Kidney (tissue), 14 donors: ENCODE measurements around the gene EDDM3A. TPM values are rescaled to one million over a fixed set of nuclear protein-coding genes. Genes with fewer than 3 reads are reported as not detected.

ENCODE experiments used
- DNase-seq, 5 donors: peaks; one replicate each; pipeline ENCODE4 v3.0.0-alpha.2; 2013 to 2020
- FAIRE-seq: peaks from 2 replicates; lab custom pipeline; 2012; peaks lifted over from hg19 to GRCh38; lab: Jason Lieb, UNC
- H3K27ac ChIP-seq, 2 donors: one replicate each; pipeline ENCODE4 v1.7.0; 2013; ENCODE audit warnings: low read depth in 2 of 2, low read length in 2 of 2, inconsistent platforms in 1 of 2
- H3K27me3 ChIP-seq: one replicate; pipeline ENCODE4 v1.7.1; 2013; ENCODE audit warnings: low read length, inconsistent platforms; ENCODE audit not compliant: control insufficient read depth, insufficient read depth
- H3K36me3 ChIP-seq, 3 donors: one replicate each; pipeline versions ENCODE4 v1.7.0 to v1.7.1; 2013; ENCODE audit warnings: low read length in 3 of 3, control low read depth in 1 of 3, inconsistent platforms in 1 of 3; ENCODE audit not compliant: insufficient read depth in 3 of 3, control insufficient read depth in 2 of 3
- H3K4me1 ChIP-seq, 3 donors: one replicate each; pipeline versions ENCODE4 v1.7.0 to v1.7.1; 2013; ENCODE audit warnings: low read length in 3 of 3, inconsistent platforms in 1 of 3, low read depth in 1 of 3; ENCODE audit not compliant: control insufficient read depth in 2 of 3, insufficient read depth in 2 of 3
- H3K4me3 ChIP-seq, 3 donors: one replicate each; pipeline versions ENCODE4 v1.7.0 to v1.8.1; 2013; ENCODE audit warnings: low read length in 3 of 3, control low read depth in 1 of 3, inconsistent platforms in 1 of 3
- H3K9ac ChIP-seq, 3 donors: one replicate each; pipeline versions ENCODE4 v1.7.0 to v1.7.1; 2013; ENCODE audit warnings: low read length in 3 of 3, control low read depth in 1 of 3, inconsistent platforms in 1 of 3
- H3K9me3 ChIP-seq, 3 donors: one replicate each; pipeline versions ENCODE4 v1.7.0 to v1.7.1; 2013; ENCODE audit warnings: low read length in 3 of 3, control low read depth in 1 of 3, inconsistent platforms in 1 of 3; ENCODE audit not compliant: control insufficient read depth in 2 of 3, insufficient read depth in 1 of 3
- CTCF ChIP-seq: IDR thresholded peaks from 3 replicates; pipeline ENCODE4 v1.5.1; 2012; ENCODE audit warnings: mild to moderate bottlenecking, moderate library complexity, borderline replicate concordance; ENCODE audit not compliant: insufficient read depth; ENCODE audit errors: extremely low read depth
- intact Hi-C: fragments of 100-400 bp; cut with DNase I; formaldehyde crosslinking; loops from one replicate; pipeline ENCODE4 v1.11.1; 2022
- polyA plus RNA-seq: library from polyadenylated mRNA; stranded (reverse); fragments of 350-450 nt; fragmentation: Illumina TruSeq; extraction: RNeasy Lipid Tissue Mini Kit (QIAGEN cat#74804); gene quantifications from one replicate; pipeline ENCODE4 v1.2.3, GENCODE V29; 2014; ENCODE audit warnings: low read depth, low replicate concordance; ENCODE audit not compliant: insufficient read depth
- total RNA-seq: library from RNA; stranded (reverse); fragmentation: NEBNext Ultra II Directional; extraction: Animal tissue kit (Norgen Biotek cat#: 25700); gene quantifications from one replicate; pipeline ENCODE4 v1.2.1, GENCODE V29; 2021
- donor health status: control.
- donor health status: control.
- donor health status: control.
- donor health status: control.
- donor health status: control.
- donor health status: DM: yes; HTN: yes; CAD: no.
- donor health status: Normal renal cell carcinoma (clear cell type).

EDDM3A gene
- total and polyA plus RNA-seq, 2 donors from 2014 or later, result 1.8 TPM; not detected in 1

DNA sequence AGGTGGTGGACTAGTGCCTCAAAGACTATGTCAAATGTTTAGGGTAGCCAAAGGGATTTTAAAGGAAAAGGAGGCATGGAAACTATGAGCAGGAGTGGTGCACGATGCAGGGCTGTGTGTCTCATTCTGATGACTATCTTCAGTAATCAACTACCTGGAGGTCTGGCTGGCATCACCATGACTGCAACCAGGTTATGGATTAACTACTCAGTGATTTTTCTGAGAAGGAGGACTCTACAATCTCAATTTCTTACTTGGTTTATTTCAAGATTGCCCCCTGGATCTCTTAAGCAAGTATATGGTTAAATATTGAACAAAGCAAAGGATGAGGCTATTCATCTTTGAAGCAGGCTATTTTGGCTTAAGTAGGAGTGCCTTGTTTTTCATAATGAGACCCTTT is 19.2 kb upstream of the EDDM3A start:
- H3K27me3 ChIP-seq, result no peaks in the 10 kb centered on the region
- H3K27ac ChIP-seq, result peak overlapping the region in 1 of 2 donors; percentile 47

GRCh38 chr14:20730891-20731290 is 14.8 kb upstream of the EDDM3A start:
- Histone ChIP-seq H3K9ac (no peak overlapping the region), H3K4me1 (peaks cover 0 to 12% (median 5%) of the 10 kb centered on the region in 3 donors), H3K27me3 (no peaks in the 10 kb centered on the region), H3K27ac (no peak overlapping the region), H3K9me3 (no peaks in the 10 kb centered on the region), H3K4me3 (no peak overlapping the region), H3K36me3 (no peaks in the 10 kb centered on the region)
- DNase-seq, result no peak
- no peak for FAIRE-seq
- intact Hi-C loops, result no loop called here
- TF ChIP-seq CTCF, result no peak

More for the DNA sequence above, 19.2 kb upstream of the EDDM3A start:
- Histone ChIP-seq H3K4me3 (no peak overlapping the region), H3K9me3 (no peaks in the 10 kb centered on the region), H3K4me1 (peaks cover 0 to 12% (median 5%) of the 10 kb centered on the region in 3 donors), H3K9ac (no peak overlapping the region), H3K36me3 (no peaks in the 10 kb centered on the region)
- no peak for TF ChIP-seq CTCF
- intact Hi-C loops, result no loop called here
- DNase-seq, result peak in 1 of 5 donors; percentile 14
- no peak for FAIRE-seq

DNA sequence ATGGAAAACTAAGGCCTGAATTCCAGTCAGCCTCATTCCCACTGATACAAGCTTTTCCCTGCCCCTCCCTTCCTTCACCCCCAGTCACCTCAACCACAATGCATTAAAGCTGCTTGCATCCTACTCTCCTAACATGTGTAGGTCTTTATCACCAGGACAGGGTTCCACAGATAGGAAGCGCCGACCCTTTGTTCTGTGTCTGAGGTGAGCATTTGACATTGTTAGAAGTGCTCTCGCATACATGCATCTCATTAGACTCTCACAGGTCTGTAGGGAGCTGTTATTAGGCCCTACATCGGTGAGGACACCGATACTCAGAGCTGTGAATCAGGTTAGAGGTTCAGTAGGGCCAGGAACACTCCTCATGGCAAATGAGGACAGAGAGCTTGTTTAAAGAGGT is 13.2 kb upstream of the EDDM3A start:
- H3K27me3 ChIP-seq, result no peaks in the 10 kb centered on the region
- H3K9ac ChIP-seq, result no peak overlapping the region
- intact Hi-C loops, result no loop called here
- no peak for TF ChIP-seq CTCF
- no peak overlapping the region for H3K27ac ChIP-seq
- no peak for DNase-seq
- no peaks in the 10 kb centered on the region for H3K36me3 ChIP-seq
- FAIRE-seq, result no peak
- no peak overlapping the region for H3K4me3 ChIP-seq
- peaks cover 0 to 2% (median under 1%) of the 10 kb centered on the region in 3 donors for H3K4me1 ChIP-seq
- H3K9me3 ChIP-seq, result no peaks in the 10 kb centered on the region

- Histone ChIP-seq H3K4me3 (no peak overlapping the region), H3K9ac (no peak overlapping the region), H3K9me3 (no peaks in the 10 kb centered on the region), H3K36me3 (no peaks in the 10 kb centered on the region), H3K27ac (no peak overlapping the region), H3K27me3 (no peaks in the 10 kb centered on the region), H3K4me1 (no peaks in the 10 kb centered on the region)
- no peak for FAIRE-seq
- no peak for TF ChIP-seq CTCF
- intact Hi-C loops, result no loop called here
- no peak for DNase-seq
These were observed 12.6 kb upstream of the EDDM3A start for GRCh38 chr14:20732979-20733635.
